ENCODE results near the gene LUZP2. TPM values are rescaled to one million over a fixed set of nuclear protein-coding genes. Genes with fewer than 3 reads are reported as not detected.

LUZP2 gene
- total RNA-seq, 4 donors from 2014 or later = 0.16 to 0.17 TPM; not detected in 2

DNA sequence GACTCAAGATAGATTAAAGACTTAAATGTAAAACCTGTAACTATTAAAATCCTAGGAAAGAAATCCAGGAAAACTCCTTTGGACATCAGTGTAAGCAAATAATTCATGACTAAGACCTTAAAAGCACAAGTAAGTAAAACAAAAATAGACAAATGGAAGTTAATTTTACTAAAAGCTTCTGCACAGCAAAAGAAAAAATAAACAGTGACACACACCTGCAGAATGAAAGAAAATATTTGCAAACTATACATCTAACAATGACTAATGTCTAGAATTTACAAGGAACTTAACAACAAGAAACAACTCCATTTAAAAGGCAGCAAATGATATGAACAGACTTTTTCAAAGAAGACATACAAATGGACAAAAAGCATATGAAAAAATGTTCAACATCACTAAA lies 359.1 kb downstream of the LUZP2 start:
- no peak for ATAC-seq
- no peak overlapping the region for H3K4me3 ChIP-seq
- no peaks in the 10 kb centered on the region for H3K36me3 ChIP-seq
- TF ChIP-seq POLR2AphosphoS5 (IDR thresholded peaks at IDR 0.05) (no peak), EP300 (IDR thresholded peaks at IDR 0.05) (no peak), POLR2A (IDR thresholded peaks at IDR 0.05) (no peak)
- TF ChIP-seq, protein P1, sequence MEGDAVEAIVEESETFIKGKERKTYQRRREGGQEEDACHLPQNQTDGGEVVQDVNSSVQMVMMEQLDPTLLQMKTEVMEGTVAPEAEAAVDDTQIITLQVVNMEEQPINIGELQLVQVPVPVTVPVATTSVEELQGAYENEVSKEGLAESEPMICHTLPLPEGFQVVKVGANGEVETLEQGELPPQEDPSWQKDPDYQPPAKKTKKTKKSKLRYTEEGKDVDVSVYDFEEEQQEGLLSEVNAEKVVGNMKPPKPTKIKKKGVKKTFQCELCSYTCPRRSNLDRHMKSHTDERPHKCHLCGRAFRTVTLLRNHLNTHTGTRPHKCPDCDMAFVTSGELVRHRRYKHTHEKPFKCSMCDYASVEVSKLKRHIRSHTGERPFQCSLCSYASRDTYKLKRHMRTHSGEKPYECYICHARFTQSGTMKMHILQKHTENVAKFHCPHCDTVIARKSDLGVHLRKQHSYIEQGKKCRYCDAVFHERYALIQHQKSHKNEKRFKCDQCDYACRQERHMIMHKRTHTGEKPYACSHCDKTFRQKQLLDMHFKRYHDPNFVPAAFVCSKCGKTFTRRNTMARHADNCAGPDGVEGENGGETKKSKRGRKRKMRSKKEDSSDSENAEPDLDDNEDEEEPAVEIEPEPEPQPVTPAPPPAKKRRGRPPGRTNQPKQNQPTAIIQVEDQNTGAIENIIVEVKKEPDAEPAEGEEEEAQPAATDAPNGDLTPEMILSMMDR (IDR thresholded peaks at IDR 0.05) = no peak
- peaks cover 0 to 9% (median 0%) of the 10 kb centered on the region in 3 donors for H3K9me3 ChIP-seq
- H3K27me3 ChIP-seq = no peaks in the 10 kb centered on the region
- H3K4me1 ChIP-seq = no peaks in the 10 kb centered on the region
- H3K27ac ChIP-seq = no peak overlapping the region

DNA sequence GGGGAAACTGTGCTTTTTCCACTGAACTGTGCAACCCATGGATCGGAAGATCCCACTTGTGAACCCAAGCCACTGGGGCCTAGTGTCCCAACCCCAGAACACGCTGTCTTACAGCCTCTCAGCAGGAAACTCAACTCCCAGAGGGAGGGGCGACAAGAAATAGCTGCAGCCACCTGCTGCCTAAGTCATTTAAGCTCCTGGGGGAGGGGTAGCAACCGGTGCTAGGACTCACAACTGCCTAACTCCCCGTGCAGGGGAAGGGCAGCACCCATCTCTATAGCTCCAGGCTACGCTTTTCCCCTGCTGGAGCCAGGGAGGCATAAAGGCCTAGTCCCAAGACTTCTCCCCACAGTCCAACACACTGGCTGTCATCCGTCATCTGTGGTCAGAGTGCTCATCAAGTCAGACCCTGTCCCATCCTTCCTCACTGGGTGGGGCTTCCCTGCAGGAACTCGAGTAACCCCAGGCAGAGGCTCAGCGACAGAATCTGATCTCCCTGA lies 363.0 kb downstream of the LUZP2 start:
- no peak overlapping the region for H3K27ac ChIP-seq
- H3K9me3 ChIP-seq = peaks cover 0 to 11% (median 0%) of the 10 kb centered on the region in 3 donors
- WGBS, 2 donors (ENCODE audit: low coverage in 1 of 2) = 100% methylated on average over 1 of the region's 9 CpGs; no CpG with 5 or more reads in 1 of the 2 donors
- no peak overlapping the region for H3K4me3 ChIP-seq
- H3K27me3 ChIP-seq = no peaks in the 10 kb centered on the region
- H3K4me1 ChIP-seq = no peaks in the 10 kb centered on the region
- TF ChIP-seq, protein P1 (IDR thresholded peaks at IDR 0.05) = no peak
- no peak for TF ChIP-seq POLR2A (IDR thresholded peaks at IDR 0.05)
- no peak for TF ChIP-seq EP300 (IDR thresholded peaks at IDR 0.05)
- no peak for TF ChIP-seq POLR2AphosphoS5 (IDR thresholded peaks at IDR 0.05)
- no peaks in the 10 kb centered on the region for H3K36me3 ChIP-seq
- ATAC-seq = no peak

DNA sequence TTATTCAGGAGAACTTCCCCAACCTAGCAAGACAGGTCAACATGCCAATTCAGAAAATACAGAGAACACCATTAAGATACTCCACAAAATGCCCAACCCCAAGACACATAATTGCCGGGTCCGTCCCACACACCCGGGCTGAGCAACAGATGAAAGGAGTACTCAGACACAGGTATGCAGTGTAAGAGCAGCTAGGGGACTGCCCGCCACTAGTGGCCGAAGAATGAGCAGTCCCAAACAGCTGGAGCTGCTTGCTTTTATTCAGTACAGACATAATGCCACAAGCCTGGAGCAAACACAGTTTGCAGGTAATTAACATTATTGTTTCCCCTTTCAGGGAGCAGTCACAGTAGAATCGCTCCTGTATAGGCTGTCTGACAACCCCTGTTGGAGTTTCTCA lies 364.6 kb downstream of the LUZP2 start:
- H3K27ac ChIP-seq = no peak overlapping the region

DNA sequence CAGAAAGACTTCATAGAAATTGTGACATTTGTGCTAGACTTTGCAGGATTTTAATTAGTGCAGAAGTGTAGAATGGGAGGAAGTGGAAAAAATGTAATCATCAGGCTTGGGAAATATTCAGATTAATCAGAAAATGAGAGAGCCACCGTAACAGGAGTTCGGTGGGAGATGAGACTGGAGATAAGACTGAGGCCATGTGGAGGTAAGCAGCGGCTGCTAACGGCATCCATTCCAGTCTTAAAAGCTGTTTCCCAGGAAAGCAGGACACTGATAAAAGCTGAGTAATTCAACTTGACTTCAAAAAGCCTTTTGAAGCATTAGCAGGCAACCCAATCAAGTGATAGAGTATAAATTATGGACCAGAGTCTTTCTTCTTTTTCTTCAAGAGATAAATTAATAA lies 369.9 kb downstream of the LUZP2 start:
- WGBS, 2 donors (ENCODE audit: low coverage in 1 of 2) = 66% methylated on average over 3 to 4 of the region's 4 CpGs
- Histone ChIP-seq H3K27ac (no peak overlapping the region), H3K4me3 (no peak overlapping the region), H3K36me3 (no peaks in the 10 kb centered on the region), H3K27me3 (no peaks in the 10 kb centered on the region), H3K9me3 (peaks cover 0 to 6% (median 0%) of the 10 kb centered on the region in 3 donors), H3K4me1 (no peaks in the 10 kb centered on the region)
- no peak for TF ChIP-seq EP300 (IDR thresholded peaks at IDR 0.05)
- TF ChIP-seq, protein P1 (IDR thresholded peaks at IDR 0.05) = no peak
- no peak for ATAC-seq

More for the DNA sequence above, 364.6 kb downstream of the LUZP2 start:
- Histone ChIP-seq H3K27me3 (no peaks in the 10 kb centered on the region), H3K4me3 (no peak overlapping the region), H3K36me3 (no peaks in the 10 kb centered on the region), H3K4me1 (no peaks in the 10 kb centered on the region), H3K9me3 (peaks cover 0 to 11% (median 0%) of the 10 kb centered on the region in 3 donors)
- ATAC-seq = no peak
- TF ChIP-seq POLR2AphosphoS5 (IDR thresholded peaks at IDR 0.05) = no peak
- no peak for TF ChIP-seq EP300 (IDR thresholded peaks at IDR 0.05)
- TF ChIP-seq, protein P1 (IDR thresholded peaks at IDR 0.05) = no peak
- TF ChIP-seq POLR2A (IDR thresholded peaks at IDR 0.05) = no peak
- 82 to 100% methylated on average over 2 to 6 of the region's 6 CpGs for WGBS, 2 donors (ENCODE audit: low coverage in 1 of 2)

DNA sequence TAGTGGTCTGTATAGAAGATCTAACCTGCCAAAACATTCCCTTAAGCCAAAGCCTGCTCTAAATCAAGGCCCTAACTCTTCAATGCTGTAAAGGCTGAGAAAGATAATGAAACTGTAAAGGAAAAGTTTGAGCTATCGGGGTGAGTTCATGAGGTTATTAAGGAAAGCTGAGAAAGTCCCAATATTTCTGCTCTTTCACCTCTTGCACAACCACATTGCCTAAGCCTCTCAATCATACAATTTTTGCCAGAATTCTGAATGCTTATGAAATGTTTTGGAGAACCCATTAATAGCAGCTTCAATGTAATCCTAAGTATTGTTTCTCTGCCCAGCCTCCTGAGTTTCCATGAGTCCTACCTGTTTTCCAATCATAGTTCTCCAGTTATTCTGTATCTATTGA lies 373.2 kb downstream of the LUZP2 start:
- Histone ChIP-seq H3K9me3 (no peaks in the 10 kb centered on the region), H3K27ac (no peak overlapping the region), H3K4me3 (no peak overlapping the region), H3K36me3 (no peaks in the 10 kb centered on the region), H3K27me3 (no peaks in the 10 kb centered on the region), H3K4me1 (no peaks in the 10 kb centered on the region)
- ATAC-seq = no peak
- TF ChIP-seq EP300 (IDR thresholded peaks at IDR 0.05) = no peak
- TF ChIP-seq, protein P1 (IDR thresholded peaks at IDR 0.05) = no peak
- TF ChIP-seq POLR2AphosphoS5 (IDR thresholded peaks at IDR 0.05) = no peak
- TF ChIP-seq POLR2A (IDR thresholded peaks at IDR 0.05) = no peak
- 25 to 100% methylated on average over 1 of the region's 1 CpG for WGBS, 2 donors (ENCODE audit: low coverage in 1 of 2)

Data from gastroesophageal sphincter (tissue), 4 donors.